ENCODE measurements around the gene VIT.

VIT gene

GRCh38 chr2:36710858-36711515 lies 14.5 kb downstream of the VIT start:
- no peak for DNase-seq (ENCODE audit: low spot score)

GRCh38 chr2:36711741-36712314 lies 15.3 kb downstream of the VIT start:
- no peak for DNase-seq (ENCODE audit: low spot score)

- no peak for DNase-seq (ENCODE audit: low spot score)
These were observed 16.8 kb downstream of the VIT start for GRCh38 chr2:36713310-36713709.

- no peak for DNase-seq (ENCODE audit: low spot score)
These were observed 19.6 kb downstream of the VIT start for GRCh38 chr2:36716111-36716510.

- no peak for DNase-seq (ENCODE audit: low spot score)
These were observed 21.2 kb downstream of the VIT start for GRCh38 chr2:36717603-36718266.

- no peak for DNase-seq (ENCODE audit: low spot score)
These were observed 31.0 kb downstream of the VIT start for GRCh38 chr2:36727550-36727949.

GRCh38 chr2:36729067-36729466 lies 32.6 kb downstream of the VIT start:
- DNase-seq (ENCODE audit: low spot score), result no peak

- DNase-seq (ENCODE audit: low spot score), result no peak
These were observed 35.6 kb downstream of the VIT start for GRCh38 chr2:36731941-36732672.

GRCh38 chr2:36732673-36733036 lies 36.1 kb downstream of the VIT start:
- DNase-seq (ENCODE audit: low spot score), result no peak

- no peak for DNase-seq (ENCODE audit: low spot score)
These were observed 36.7 kb downstream of the VIT start for GRCh38 chr2:36733215-36733614.

GRCh38 chr2:36734304-36734703 lies 37.8 kb downstream of the VIT start:
- DNase-seq (ENCODE audit: low spot score), result no peak

- no peak for DNase-seq (ENCODE audit: low spot score)
These were observed 40.7 kb downstream of the VIT start for GRCh38 chr2:36737131-36737750.

- no peak for DNase-seq (ENCODE audit: low spot score)
These were observed 43.6 kb downstream of the VIT start for GRCh38 chr2:36740061-36740460.

GRCh38 chr2:36741188-36741837 lies 44.8 kb downstream of the VIT start:
- no peak for DNase-seq (ENCODE audit: low spot score)

GRCh38 chr2:36743954-36744353 lies 47.4 kb downstream of the VIT start:
- no peak for DNase-seq (ENCODE audit: low spot score)

- no peak for DNase-seq (ENCODE audit: low spot score)
These were observed 51.7 kb downstream of the VIT start for GRCh38 chr2:36748166-36748565.

GRCh38 chr2:36750101-36750500 lies 53.6 kb downstream of the VIT start:
- DNase-seq (ENCODE audit: low spot score), result no peak

- peak; percentile 7 for DNase-seq (ENCODE audit: low spot score)
These were observed 57.3 kb downstream of the VIT start for GRCh38 chr2:36753706-36754221.

- no peak for DNase-seq (ENCODE audit: low spot score)
These were observed 58.1 kb downstream of the VIT start for GRCh38 chr2:36754578-36754977.

GRCh38 chr2:36756438-36756837 lies 59.9 kb downstream of the VIT start:
- no peak for DNase-seq (ENCODE audit: low spot score)

- no peak for DNase-seq (ENCODE audit: low spot score)
These were observed 66.4 kb downstream of the VIT start for GRCh38 chr2:36762764-36763490.
